Fibroblast of pulmonary artery (primary cell): ENCODE measurements around the gene PRR13.

Experiments used
- DNase-seq: peaks from one replicate; pipeline ENCODE4 v3.0.0-alpha.2; 2010; ENCODE audit warnings: low read depth
- H3K4me3 ChIP-seq: replicated peaks from 2 replicates; pipeline ENCODE4 v1.5.1; 2011; ENCODE audit warnings: low read depth, mild to moderate bottlenecking, control low read depth, low read length, moderate library complexity
- CTCF ChIP-seq: IDR thresholded peaks from 2 replicates; pipeline ENCODE4 v1.5.1; 2011; ENCODE audit warnings: mild to moderate bottlenecking, control low read depth, low read length, inconsistent platforms; ENCODE audit errors: missing control alignments

PRR13 gene

DNA sequence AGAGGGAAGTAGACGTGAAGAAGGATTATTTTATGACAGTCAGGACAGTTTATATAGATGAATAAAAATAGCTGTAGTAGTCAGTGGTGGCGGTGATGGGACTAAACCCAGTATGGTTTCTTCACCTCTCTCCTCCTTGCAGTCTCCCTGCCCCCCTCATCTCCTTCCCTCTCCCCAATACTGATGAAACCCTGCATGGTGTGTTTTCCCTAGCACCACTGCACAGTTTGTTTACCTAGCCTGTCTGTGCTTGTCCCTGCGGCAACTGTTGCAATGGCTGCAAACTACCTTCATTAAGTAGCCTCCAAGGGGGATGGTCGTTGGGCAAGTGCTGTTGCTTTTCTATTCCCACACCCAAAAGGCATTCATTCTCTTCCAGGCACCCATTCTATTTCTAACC lies 25.1 kb downstream of the PRR13 start:
- no peak overlapping the region for H3K4me3 ChIP-seq
- TF ChIP-seq CTCF = no peak
- DNase-seq = no peak

DNA sequence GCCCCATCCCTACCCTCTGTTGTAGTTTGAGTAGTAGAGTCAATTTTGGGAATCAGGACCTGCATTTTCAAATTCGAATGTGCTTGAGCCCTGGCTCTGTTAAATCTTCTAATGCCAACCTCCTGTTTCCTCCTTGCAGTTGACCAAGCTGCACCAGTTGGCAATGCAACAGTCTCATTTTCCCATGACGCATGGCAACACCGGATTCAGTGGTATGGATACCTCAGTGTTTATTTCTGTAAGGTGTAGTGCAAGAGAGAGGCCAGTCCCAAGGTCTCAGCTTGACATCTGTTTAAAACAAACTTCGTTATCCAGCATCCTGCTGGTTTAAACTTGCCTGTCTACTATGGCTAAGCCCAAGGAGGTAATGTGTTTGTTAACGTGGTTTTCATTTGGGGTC lies 25.5 kb downstream of the PRR13 start:
- no peak overlapping the region for H3K4me3 ChIP-seq
- no peak for DNase-seq
- no peak for TF ChIP-seq CTCF

GRCh38 chr12:53467880-53468279 lies 26.3 kb downstream of the PRR13 start:
- TF ChIP-seq CTCF = no peak
- no peak overlapping the region for H3K4me3 ChIP-seq
- DNase-seq = no peak

- DNase-seq = no peak
- no peak for TF ChIP-seq CTCF
- H3K4me3 ChIP-seq = no peak overlapping the region
Observed at GRCh38 chr12:53468282-53468681, 26.7 kb downstream of the PRR13 start.

GRCh38 chr12:53472056-53472582 lies 30.6 kb downstream of the PRR13 start:
- TF ChIP-seq CTCF = no peak
- H3K4me3 ChIP-seq = no peak overlapping the region
- no peak for DNase-seq

DNA sequence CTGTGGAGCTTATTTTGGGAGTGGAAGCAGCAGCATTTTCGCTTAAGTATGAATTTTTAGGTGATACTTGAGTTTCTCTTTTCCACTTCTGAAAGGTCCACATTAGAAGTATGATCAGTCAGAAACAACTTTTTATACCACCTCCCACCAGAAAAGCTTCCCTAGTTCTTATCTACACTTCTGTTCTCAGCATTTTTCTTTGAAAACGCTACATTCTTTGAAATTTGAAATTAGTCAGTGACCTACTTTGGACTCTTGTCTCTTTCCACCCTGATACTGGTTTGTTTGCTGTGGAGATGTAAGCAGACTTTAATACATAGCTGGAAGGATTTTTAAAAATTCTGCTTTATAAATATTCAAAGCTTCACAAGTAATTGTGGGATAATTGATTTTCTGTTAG lies 32.5 kb downstream of the PRR13 start:
- no peak for DNase-seq
- no peak for TF ChIP-seq CTCF
- H3K4me3 ChIP-seq = no peak overlapping the region

DNA sequence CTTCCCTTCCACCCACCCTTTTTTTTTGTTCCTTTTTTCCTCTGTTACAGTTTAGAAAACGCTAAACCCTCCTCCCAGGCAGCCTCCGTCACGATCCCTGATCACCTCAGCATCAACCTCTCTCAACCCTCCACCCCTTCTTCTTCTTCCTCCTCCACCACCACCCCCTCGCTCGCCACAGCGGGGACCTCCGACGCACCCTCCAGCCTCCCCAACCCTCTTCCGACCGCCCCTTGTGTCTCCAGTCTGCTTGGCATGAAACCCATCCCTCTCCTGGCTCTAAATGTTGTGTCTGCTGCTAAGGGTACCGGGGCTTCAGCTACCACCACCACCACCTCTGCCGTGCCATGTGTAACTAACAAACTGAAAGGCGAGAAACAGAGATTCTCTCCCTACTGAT lies 33.3 kb downstream of the PRR13 start:
- H3K4me3 ChIP-seq = no peak overlapping the region
- no peak for DNase-seq
- TF ChIP-seq CTCF = no peak
